HL-60 (cell line): ENCODE data around the gene NBPF1.

ENCODE experiments used
- DNase-seq, 2 experiments: peaks; one replicate each; pipeline ENCODE4 v3.0.0-alpha.2; 2010 to 2020; ENCODE audit warnings: low read depth in 1 of 2, low spot score in 1 of 2
- H3K27ac ChIP-seq: fragments of 250-450 bp; sonication (Bioruptor Pico); replicated peaks from 2 replicates; pipeline ENCODE4 v1.5.1; 2020; ENCODE audit warnings: mild to moderate bottlenecking, moderate library complexity
- H3K27me3 ChIP-seq: fragments of 250-450 bp; sonication (Bioruptor Pico); 2 replicates; pipeline ENCODE4 v1.5.1; 2021; ENCODE audit warnings: mild to moderate bottlenecking, moderate library complexity; ENCODE audit not compliant: insufficient read depth, poor library complexity, severe bottlenecking
- H3K4me3 ChIP-seq: replicated peaks from 2 replicates; pipeline ENCODE4 v1.5.1; 2011; ENCODE audit warnings: mild to moderate bottlenecking, control low read depth, low read length; ENCODE audit not compliant: insufficient read depth
- GABPA ChIP-seq: IDR thresholded peaks from 2 replicates; pipeline ENCODE4 v1.6.1; 2012; ENCODE audit warnings: low read depth
- POLR2AphosphoS5 ChIP-seq: IDR thresholded peaks from 2 replicates; pipeline ENCODE4 v1.6.1; 2012; ENCODE audit warnings: low read depth
- SPI1 ChIP-seq: IDR thresholded peaks from 2 replicates; pipeline ENCODE4 v1.6.1; 2012; ENCODE audit warnings: low read depth, mild to moderate bottlenecking, borderline replicate concordance
- TF ChIP-seq, protein P1 (sequence below): IDR thresholded peaks from 2 replicates; pipeline ENCODE4 v1.6.1; 2012; ENCODE audit warnings: low read depth; ENCODE audit not compliant: insufficient replicate concordance
- TF ChIP-seq, protein P2 (sequence below): IDR thresholded peaks from one replicate; pipeline ENCODE4 v1.5.1; 2011; ENCODE audit warnings: low read length, control low read depth, inconsistent platforms; ENCODE audit not compliant: insufficient read depth

Gene NBPF1

DNA sequence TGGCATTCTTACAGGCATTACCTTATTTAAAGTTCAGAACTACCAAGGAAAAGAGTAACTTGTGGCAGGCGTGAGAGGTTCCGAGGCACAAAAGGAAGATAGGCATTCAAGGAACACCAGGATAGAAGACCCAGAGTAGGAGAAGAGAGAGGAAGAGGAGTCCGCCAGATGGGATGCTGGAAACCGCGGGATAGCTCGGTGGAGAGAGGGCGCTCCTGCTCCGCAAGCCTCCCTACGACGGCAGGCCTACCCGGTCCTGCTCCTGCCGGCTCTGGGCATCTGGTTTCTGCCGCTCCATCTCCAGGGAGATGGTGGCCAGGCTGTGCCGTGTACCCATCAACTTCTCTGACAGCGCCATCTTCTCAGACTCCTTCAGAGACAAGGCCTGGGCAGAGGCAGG, 5.4 kb upstream of the NBPF1 start:
- no peak for DNase-seq
- H3K27me3 ChIP-seq, result peaks cover 7% of the 10 kb centered on the region
- no peak overlapping the region for H3K4me3 ChIP-seq
- TF ChIP-seq, protein P1, sequence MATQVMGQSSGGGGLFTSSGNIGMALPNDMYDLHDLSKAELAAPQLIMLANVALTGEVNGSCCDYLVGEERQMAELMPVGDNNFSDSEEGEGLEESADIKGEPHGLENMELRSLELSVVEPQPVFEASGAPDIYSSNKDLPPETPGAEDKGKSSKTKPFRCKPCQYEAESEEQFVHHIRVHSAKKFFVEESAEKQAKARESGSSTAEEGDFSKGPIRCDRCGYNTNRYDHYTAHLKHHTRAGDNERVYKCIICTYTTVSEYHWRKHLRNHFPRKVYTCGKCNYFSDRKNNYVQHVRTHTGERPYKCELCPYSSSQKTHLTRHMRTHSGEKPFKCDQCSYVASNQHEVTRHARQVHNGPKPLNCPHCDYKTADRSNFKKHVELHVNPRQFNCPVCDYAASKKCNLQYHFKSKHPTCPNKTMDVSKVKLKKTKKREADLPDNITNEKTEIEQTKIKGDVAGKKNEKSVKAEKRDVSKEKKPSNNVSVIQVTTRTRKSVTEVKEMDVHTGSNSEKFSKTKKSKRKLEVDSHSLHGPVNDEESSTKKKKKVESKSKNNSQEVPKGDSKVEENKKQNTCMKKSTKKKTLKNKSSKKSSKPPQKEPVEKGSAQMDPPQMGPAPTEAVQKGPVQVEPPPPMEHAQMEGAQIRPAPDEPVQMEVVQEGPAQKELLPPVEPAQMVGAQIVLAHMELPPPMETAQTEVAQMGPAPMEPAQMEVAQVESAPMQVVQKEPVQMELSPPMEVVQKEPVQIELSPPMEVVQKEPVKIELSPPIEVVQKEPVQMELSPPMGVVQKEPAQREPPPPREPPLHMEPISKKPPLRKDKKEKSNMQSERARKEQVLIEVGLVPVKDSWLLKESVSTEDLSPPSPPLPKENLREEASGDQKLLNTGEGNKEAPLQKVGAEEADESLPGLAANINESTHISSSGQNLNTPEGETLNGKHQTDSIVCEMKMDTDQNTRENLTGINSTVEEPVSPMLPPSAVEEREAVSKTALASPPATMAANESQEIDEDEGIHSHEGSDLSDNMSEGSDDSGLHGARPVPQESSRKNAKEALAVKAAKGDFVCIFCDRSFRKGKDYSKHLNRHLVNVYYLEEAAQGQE, result no peak
- TF ChIP-seq SPI1 (no peak), POLR2AphosphoS5 (no peak), GABPA (no peak)
- TF ChIP-seq, protein P2, sequence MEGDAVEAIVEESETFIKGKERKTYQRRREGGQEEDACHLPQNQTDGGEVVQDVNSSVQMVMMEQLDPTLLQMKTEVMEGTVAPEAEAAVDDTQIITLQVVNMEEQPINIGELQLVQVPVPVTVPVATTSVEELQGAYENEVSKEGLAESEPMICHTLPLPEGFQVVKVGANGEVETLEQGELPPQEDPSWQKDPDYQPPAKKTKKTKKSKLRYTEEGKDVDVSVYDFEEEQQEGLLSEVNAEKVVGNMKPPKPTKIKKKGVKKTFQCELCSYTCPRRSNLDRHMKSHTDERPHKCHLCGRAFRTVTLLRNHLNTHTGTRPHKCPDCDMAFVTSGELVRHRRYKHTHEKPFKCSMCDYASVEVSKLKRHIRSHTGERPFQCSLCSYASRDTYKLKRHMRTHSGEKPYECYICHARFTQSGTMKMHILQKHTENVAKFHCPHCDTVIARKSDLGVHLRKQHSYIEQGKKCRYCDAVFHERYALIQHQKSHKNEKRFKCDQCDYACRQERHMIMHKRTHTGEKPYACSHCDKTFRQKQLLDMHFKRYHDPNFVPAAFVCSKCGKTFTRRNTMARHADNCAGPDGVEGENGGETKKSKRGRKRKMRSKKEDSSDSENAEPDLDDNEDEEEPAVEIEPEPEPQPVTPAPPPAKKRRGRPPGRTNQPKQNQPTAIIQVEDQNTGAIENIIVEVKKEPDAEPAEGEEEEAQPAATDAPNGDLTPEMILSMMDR, result no peak
- H3K27ac ChIP-seq, result no peak overlapping the region

DNA sequence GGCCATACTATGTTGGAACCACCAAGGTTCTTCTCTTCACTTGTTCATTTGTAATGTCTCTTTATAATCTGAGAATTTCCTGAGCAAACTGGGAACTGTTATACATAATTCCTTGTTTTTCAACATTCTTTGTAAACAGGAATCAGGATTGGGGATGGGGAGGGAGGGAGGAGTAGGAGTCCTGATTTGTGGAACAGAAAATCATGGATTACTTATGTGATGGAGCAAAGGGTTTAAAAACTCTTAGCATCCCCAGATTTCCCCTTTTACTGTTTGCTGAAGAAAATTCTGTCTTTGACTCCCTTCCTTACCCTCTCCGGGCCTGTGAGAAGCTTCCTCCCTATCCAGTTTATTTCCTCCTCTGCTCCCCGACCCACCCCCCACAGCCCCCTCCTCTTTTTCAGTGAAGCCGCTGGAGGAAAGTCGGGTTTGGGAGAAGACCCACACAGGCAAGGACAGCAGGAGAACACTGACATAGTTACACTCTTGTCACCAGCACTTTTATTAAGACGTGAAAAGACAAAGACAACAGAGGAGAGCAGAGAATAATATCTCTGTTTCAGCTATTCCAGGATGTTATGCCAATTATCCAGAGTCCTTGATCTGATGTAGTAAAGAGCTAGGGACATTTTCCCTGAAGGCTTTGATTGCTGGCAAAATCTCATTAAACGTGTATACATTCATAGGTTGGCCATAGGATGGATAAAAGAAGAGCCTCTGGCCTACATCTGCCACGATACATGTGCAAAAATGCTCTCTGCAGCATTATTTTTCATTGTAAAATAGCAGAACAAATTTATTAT, 4.6 kb upstream of the NBPF1 start:
- Histone ChIP-seq H3K27ac (no peak overlapping the region), H3K27me3 (peaks cover 7% of the 10 kb centered on the region), H3K4me3 (no peak overlapping the region)
- no peak for TF ChIP-seq GABPA
- TF ChIP-seq, protein P2, result no peak
- no peak for TF ChIP-seq POLR2AphosphoS5
- TF ChIP-seq, protein P1, result no peak
- TF ChIP-seq SPI1, result no peak
- DNase-seq, result no peak

DNA sequence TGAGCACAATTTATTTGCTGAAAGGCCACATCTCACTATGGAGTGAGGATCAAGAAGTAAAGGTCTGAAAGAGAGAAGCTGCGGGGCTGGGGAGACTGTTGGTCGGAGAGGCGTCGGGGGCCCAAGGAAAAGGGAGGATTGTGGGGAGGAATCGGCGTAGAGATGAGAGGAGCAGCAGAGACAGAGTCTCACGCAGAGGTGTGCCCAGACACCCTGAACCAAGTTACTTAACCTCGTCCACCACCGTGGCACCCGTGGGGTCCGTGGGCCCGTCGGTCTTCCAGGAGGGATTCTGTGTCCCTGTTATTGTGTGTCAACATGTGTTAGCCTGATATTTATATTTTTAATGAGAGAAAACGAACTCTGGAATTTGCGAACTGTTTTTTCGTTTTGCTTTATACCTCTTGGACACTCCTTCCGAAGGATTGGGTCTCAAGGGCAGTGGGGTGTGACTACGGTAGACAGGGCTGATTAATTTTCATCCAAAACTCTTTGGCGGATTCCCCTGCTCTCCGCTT, 3.8 kb upstream of the NBPF1 start:
- Histone ChIP-seq H3K4me3 (no peak overlapping the region), H3K27ac (no peak overlapping the region), H3K27me3 (peaks cover 12% of the 10 kb centered on the region)
- TF ChIP-seq POLR2AphosphoS5 (no peak), SPI1 (no peak), GABPA (no peak)
- TF ChIP-seq, protein P1, result no peak
- TF ChIP-seq, protein P2, result no peak
- DNase-seq, result no peak
